ENCODE measurements around the gene UBE2V1. TPM values are rescaled to one million over a fixed set of nuclear protein-coding genes. Genes with fewer than 3 reads are reported as not detected.

Gene UBE2V1
- polyA plus RNA-seq, 1 experiment: 171 TPM

DNA sequence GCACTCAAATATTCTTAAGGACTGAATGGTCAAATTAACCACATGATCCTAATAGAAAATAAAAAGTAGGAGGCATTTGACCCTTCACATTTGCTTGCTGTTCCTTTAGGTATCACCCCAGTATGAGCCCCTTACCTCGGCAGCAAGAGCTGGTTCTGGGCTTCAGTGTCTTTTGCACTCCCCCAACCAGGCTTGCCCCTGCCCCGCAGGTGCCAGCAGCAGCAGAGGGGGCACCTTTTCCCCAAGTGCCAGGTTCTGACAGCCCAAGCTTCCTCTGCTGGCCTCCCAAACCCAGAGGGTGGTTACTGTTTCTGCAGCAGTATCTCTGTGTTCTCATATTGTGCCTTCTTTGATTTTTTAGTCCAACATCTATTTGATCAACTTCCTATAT lies 23.2 kb downstream of the UBE2V1 start:
- H3K27ac ChIP-seq (ENCODE audit: low read depth, low read length): no peak overlapping the region
- ChIA-PET POLR2A (no interaction called here), CTCF (interaction anchor here (1.4 to 1.6 kb wide), 2 partner anchors 18 to 110 kb away, joined by 3 to 4 read pairs; no protein-coding TSS in a partner anchor)
- H3K4me3 ChIP-seq (ENCODE audit: low read depth, low read length): no peak overlapping the region
- H3K27me3 ChIP-seq (ENCODE audit: control insufficient read depth, insufficient read depth, low read length): no peaks in the 10 kb centered on the region
- H3K9me3 ChIP-seq (ENCODE audit: control insufficient read depth, insufficient read depth, low read length): no peaks in the 10 kb centered on the region
- TF ChIP-seq, protein P1, sequence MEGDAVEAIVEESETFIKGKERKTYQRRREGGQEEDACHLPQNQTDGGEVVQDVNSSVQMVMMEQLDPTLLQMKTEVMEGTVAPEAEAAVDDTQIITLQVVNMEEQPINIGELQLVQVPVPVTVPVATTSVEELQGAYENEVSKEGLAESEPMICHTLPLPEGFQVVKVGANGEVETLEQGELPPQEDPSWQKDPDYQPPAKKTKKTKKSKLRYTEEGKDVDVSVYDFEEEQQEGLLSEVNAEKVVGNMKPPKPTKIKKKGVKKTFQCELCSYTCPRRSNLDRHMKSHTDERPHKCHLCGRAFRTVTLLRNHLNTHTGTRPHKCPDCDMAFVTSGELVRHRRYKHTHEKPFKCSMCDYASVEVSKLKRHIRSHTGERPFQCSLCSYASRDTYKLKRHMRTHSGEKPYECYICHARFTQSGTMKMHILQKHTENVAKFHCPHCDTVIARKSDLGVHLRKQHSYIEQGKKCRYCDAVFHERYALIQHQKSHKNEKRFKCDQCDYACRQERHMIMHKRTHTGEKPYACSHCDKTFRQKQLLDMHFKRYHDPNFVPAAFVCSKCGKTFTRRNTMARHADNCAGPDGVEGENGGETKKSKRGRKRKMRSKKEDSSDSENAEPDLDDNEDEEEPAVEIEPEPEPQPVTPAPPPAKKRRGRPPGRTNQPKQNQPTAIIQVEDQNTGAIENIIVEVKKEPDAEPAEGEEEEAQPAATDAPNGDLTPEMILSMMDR (IDR thresholded peaks at IDR 0.05; ENCODE audit: low read depth, low read length): no peak
- no peak for DNase-seq (ENCODE audit: low read depth, low spot score)

DNA sequence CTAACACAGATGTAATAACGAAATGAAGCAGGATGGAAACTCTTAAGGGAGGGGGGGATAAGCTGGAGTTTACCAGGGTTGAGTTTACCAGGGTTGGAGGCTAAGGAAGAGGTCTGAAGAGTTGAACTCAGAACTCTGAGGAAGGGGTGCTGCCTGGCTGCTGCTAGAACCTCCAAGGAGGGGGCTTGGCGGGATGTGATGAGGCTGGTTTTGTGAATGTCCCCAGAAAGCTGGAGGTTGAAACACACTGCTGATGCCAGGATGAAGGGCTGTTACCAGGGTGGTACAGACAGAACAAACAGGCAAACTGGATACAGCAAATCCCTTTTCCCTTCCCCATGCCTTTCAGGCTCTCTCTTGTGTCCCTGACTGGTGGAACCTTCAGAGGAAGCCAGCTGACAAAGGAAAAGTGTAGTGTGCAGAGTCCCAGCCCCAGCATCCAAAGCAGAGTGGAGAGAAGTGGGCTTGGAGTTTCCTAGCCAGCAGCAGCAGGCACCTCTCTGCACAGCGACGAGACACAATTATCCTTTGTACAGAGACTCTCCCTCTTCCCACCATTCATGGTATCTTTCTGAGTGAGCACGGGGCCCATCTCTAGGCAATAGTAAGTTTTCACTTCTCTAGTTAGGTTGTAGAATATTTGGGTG lies 23.7 kb downstream of the UBE2V1 start:
- Histone ChIP-seq H3K27me3 (ENCODE audit: control insufficient read depth, insufficient read depth, low read length) (no peaks in the 10 kb centered on the region), H3K27ac (ENCODE audit: low read depth, low read length) (no peak overlapping the region), H3K4me3 (ENCODE audit: low read depth, low read length) (no peak overlapping the region), H3K9me3 (ENCODE audit: control insufficient read depth, insufficient read depth, low read length) (no peaks in the 10 kb centered on the region)
- CTCF ChIA-PET: interaction anchor here (1.0 to 1.4 kb wide), 2 partner anchors 12 to 110 kb away, joined by 4 read pairs; no protein-coding TSS in a partner anchor
- TF ChIP-seq, protein P1 (IDR thresholded peaks at IDR 0.05; ENCODE audit: low read depth, low read length): no peak
- DNase-seq (ENCODE audit: low read depth, low spot score): no peak
- POLR2A ChIA-PET: no interaction called here

DNA sequence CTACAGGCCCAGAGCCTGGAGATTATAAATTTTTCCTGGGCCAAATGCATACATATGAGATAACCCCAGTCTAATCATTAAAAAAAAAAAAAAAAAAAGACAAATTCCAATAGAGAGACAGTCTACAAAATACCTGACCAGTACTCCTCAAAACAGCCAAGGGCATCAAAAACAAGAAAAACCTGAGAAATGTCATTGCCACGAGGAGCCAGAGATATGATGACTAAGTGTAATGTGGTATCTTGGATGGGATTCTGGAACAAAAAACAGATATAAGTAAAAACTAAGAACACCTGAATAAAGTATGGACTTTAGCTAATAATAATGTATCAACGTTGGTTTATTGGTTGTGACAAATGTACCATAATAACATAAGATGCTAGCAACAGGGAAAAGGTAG lies 24.9 kb downstream of the UBE2V1 start:
- Histone ChIP-seq H3K27me3 (ENCODE audit: control insufficient read depth, insufficient read depth, low read length) (no peaks in the 10 kb centered on the region), H3K27ac (ENCODE audit: low read depth, low read length) (no peak overlapping the region), H3K9me3 (ENCODE audit: control insufficient read depth, insufficient read depth, low read length) (no peaks in the 10 kb centered on the region), H3K4me3 (ENCODE audit: low read depth, low read length) (no peak overlapping the region)
- ChIA-PET POLR2A (no interaction called here), CTCF (interaction anchor here (0.7 to 2.2 kb wide), 3 partner anchors 11 to 162 kb away, joined by 3 to 13 read pairs (median 4); no protein-coding TSS in a partner anchor)
- TF ChIP-seq, protein P1 (IDR thresholded peaks at IDR 0.05; ENCODE audit: low read depth, low read length): no peak
- no peak for DNase-seq (ENCODE audit: low read depth, low spot score)

DNA sequence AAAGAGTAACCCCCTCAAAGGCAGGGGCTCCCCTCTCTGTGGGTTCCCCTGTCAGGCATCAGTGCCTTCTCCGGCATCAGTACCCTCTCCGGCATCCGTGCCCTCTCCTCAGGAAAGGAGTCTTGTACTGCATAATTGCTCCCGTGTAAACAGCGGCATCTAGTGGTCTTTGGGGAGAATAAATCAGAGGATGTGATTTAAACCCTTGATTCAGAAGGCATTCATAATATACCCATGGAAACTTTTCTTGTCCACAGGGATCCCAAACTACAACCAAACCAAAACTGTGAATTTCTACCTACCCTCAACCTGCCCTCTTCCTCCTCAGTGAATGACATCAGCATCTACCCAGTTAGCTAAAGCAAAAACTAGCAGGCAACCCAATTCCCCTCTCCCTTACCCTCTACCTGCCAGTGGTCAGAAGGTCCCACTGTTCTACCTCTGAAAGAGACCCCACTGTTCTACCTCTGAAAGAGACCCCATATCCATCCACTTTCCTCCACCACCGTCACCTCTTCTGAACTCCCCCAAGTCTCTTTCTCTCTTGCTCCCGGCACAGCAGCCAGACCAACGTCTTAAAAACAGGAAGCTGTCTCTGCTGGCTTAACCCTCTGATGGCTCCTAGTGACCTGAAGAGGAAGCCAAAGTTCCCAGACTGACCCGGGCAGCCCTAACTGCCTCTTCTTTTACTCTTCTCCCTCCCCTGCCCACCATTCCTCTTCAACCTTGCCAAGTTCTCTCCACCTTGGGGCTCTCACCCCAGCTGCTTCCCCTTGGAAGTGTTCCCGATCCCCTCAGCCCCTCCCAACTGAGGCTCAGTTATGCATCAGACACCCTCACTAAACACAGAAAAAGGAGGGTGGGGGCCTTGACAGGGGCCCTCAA lies 27.2 kb downstream of the UBE2V1 start:
- TF ChIP-seq, protein P1 (IDR thresholded peaks at IDR 0.05; ENCODE audit: low read depth, low read length): peak; percentile 84
- DNase-seq (ENCODE audit: low read depth, low spot score): peak; percentile 27
- peak overlapping the region; percentile 3 for H3K27ac ChIP-seq (ENCODE audit: low read depth, low read length)
- ChIA-PET POLR2A (interaction anchor here (1.0 to 1.6 kb wide), 3 partner anchors 10 to 107 kb away, joined by 3 to 8 read pairs (median 3); no protein-coding TSS in a partner anchor), CTCF (interaction anchor here (0.5 to 4.8 kb wide), 22 partner anchors 8 to 596 kb away, joined by 3 to 51 read pairs (median 5); no protein-coding TSS in a partner anchor)
- H3K4me3 ChIP-seq (ENCODE audit: low read depth, low read length): no peak overlapping the region
- no peaks in the 10 kb centered on the region for H3K9me3 ChIP-seq (ENCODE audit: control insufficient read depth, insufficient read depth, low read length)
- no peaks in the 10 kb centered on the region for H3K27me3 ChIP-seq (ENCODE audit: control insufficient read depth, insufficient read depth, low read length)
